ENCODE data around the gene DNAL1. TPM values are rescaled to one million over a fixed set of nuclear protein-coding genes. Genes with fewer than 3 reads are reported as not detected.

DNAL1 gene
- total RNA-seq, 4 donors from 2014 or later = 7.7 to 11.5 (median 8.1) TPM

- DNase-seq (ENCODE audit: low spot score) = no peak
- peak; percentile 90 for ATAC-seq (ENCODE audit: low FRiP score)
- no peak for TF ChIP-seq CTCF (IDR thresholded peaks at IDR 0.05)
These were observed 32.3 kb upstream of the DNAL1 start, which contains the start of gene ACOT6 for GRCh38 chr14:73612339-73613045. ACOT6 (plus strand) TSS chr14:73612517; CDS start chr14:73612572, 55 bp downstream.

- no peak for TF ChIP-seq CTCF (IDR thresholded peaks at IDR 0.05)
- ATAC-seq (ENCODE audit: low FRiP score) (no peak), DNase-seq (ENCODE audit: low spot score) (no peak)
These were observed 31.8 kb upstream of the DNAL1 start for GRCh38 chr14:73613046-73613383.

GRCh38 chr14:73613419-73613963 is 31.3 kb upstream of the DNAL1 start:
- no peak for DNase-seq (ENCODE audit: low spot score)
- ATAC-seq (ENCODE audit: low FRiP score) = no peak
- no peak for TF ChIP-seq CTCF (IDR thresholded peaks at IDR 0.05)

- DNase-seq (ENCODE audit: low spot score) = no peak
- no peak for TF ChIP-seq CTCF (IDR thresholded peaks at IDR 0.05)
These were observed 28.0 kb upstream of the DNAL1 start for GRCh38 chr14:73616831-73617230.

GRCh38 chr14:73619524-73619923 is 25.3 kb upstream of the DNAL1 start:
- ATAC-seq (ENCODE audit: low FRiP score) (no peak), DNase-seq (ENCODE audit: low spot score) (no peak)
- no peak for TF ChIP-seq CTCF (IDR thresholded peaks at IDR 0.05)

More at GRCh38 chr14:73616831-73617230, 28.0 kb upstream of the DNAL1 start:
- ATAC-seq (ENCODE audit: low FRiP score) = no peak

GRCh38 chr14:73620268-73620667 is 24.5 kb upstream of the DNAL1 start:
- ATAC-seq (ENCODE audit: low FRiP score) = no peak
- TF ChIP-seq CTCF (IDR thresholded peaks at IDR 0.05) = no peak
- no peak for DNase-seq (ENCODE audit: low spot score)

- DNase-seq (ENCODE audit: low spot score) (no peak), ATAC-seq (ENCODE audit: low FRiP score) (no peak)
- no peak for TF ChIP-seq CTCF (IDR thresholded peaks at IDR 0.05)
These were observed 21.2 kb upstream of the DNAL1 start for GRCh38 chr14:73623504-73624054.

Measured in omental fat pad (tissue), 4 donors.